HG03575 (cell line): ENCODE results near the gene ZNRF2.
"Not testable (repeated sequence)": the region's sequence is repeated elsewhere in the genome, so short reads cannot be mapped to it uniquely, and the experiment has no call there.

ENCODE experiments used
- ATAC-seq: cut with Tn5 transposase; IDR thresholded peaks from one replicate; pipeline ENCODE4 v1.9.1; 2021; ENCODE audit not compliant: unreplicated experiment, insufficient number of reproducible peaks, low FRiP score; ENCODE audit errors: extremely low read depth

The ZNRF2 gene

GRCh38 chr7:30281791-30282190 is 2.6 kb upstream of the ZNRF2 start:
- ATAC-seq = no peak

GRCh38 chr7:30282735-30283134 is 1.7 kb upstream of the ZNRF2 start:
- ATAC-seq = no peak

- no peak for ATAC-seq
Measured at GRCh38 chr7:30285067-30285535, 704 bp downstream of the ZNRF2 start.

GRCh38 chr7:30285536-30286284 is 1.3 kb downstream of the ZNRF2 start:
- ATAC-seq = no peak

GRCh38 chr7:30286749-30287148 is 2.4 kb downstream of the ZNRF2 start:
- no peak for ATAC-seq

- not testable (repeated sequence) for ATAC-seq
Measured at GRCh38 chr7:30287625-30288024, 3.2 kb downstream of the ZNRF2 start.

GRCh38 chr7:30289634-30290033 is 5.2 kb downstream of the ZNRF2 start:
- not testable (repeated sequence) for ATAC-seq

GRCh38 chr7:30290317-30290716 is 5.9 kb downstream of the ZNRF2 start:
- ATAC-seq = not testable (repeated sequence)

GRCh38 chr7:30292416-30293038 is 8.1 kb downstream of the ZNRF2 start:
- not testable (repeated sequence) for ATAC-seq

- ATAC-seq = not testable (repeated sequence)
Measured at GRCh38 chr7:30296304-30296703, 11.9 kb downstream of the ZNRF2 start.

- not testable (repeated sequence) for ATAC-seq
Measured at GRCh38 chr7:30297499-30297898, 13.1 kb downstream of the ZNRF2 start.

GRCh38 chr7:30298409-30298808 is 14.0 kb downstream of the ZNRF2 start:
- ATAC-seq = not testable (repeated sequence)

GRCh38 chr7:30301751-30302150 is 17.4 kb downstream of the ZNRF2 start:
- no peak for ATAC-seq

GRCh38 chr7:30302656-30303311 is 18.4 kb downstream of the ZNRF2 start:
- ATAC-seq = no peak

GRCh38 chr7:30303312-30304039 is 19.1 kb downstream of the ZNRF2 start:
- no peak for ATAC-seq

- no peak for ATAC-seq
Measured at GRCh38 chr7:30304177-30304884, 19.9 kb downstream of the ZNRF2 start.

GRCh38 chr7:30306976-30307375 is 22.6 kb downstream of the ZNRF2 start:
- no peak for ATAC-seq

- ATAC-seq = no peak
Measured at GRCh38 chr7:30308389-30308788, 24.0 kb downstream of the ZNRF2 start.

GRCh38 chr7:30309302-30309701 is 24.9 kb downstream of the ZNRF2 start:
- no peak for ATAC-seq
